Endothelial cell of hepatic sinusoid (primary cell): ENCODE results near the gene CCDC3.
"Not testable (repeated sequence)": the region's sequence is repeated elsewhere in the genome, so short reads cannot be mapped to it uniquely, and the experiment has no call there.

Experiments
- in situ Hi-C: cut with HindIII; loops from 2 replicates; pipeline ENCODE4 v1.10.0; 2017; ENCODE audit warnings: low sequenced_read_pairs

CCDC3 gene

DNA sequence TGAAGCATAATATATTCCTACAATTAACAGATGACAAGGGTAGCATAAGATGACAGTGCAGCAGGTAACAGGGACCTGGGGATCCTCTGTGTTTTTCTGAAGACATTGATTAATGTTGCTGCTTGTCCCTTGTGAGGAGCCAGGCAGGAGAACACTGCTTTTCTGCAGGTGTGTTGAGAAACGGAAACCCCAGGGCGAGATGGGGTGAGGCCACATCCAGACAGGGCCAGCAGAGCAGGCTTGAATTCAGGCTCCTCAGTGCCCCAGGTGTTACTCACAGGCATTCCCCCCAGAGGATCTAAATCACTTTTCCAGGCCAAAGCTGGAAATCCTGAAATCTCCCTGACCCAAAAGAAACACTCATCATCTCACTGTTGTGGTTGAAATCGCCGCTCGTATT is 105.3 kb downstream of the CCDC3 start:
- in situ Hi-C loops = loop anchor here (5.0 kb wide), 1 partner anchor 74 kb away; no protein-coding TSS in a partner anchor

DNA sequence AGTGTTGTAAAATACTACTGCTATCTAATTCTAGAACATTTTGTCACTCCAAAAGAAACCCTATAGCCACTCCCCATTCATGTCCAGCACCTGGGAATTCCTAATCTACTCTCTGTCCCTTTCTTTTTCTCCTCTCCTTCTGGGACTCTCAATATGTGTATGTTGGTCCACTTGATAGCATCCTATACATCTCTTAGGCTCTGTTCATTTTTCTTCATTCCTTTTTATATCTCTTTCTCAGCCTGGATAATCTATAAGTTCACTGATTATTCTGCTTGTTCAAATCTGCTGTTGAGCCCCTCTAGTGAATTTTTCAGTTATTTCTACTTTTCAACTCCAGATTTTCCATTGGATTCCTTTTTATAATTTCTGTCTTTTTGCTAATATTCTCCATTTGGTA is 108.6 kb downstream of the CCDC3 start:
- in situ Hi-C loops = no loop called here

DNA sequence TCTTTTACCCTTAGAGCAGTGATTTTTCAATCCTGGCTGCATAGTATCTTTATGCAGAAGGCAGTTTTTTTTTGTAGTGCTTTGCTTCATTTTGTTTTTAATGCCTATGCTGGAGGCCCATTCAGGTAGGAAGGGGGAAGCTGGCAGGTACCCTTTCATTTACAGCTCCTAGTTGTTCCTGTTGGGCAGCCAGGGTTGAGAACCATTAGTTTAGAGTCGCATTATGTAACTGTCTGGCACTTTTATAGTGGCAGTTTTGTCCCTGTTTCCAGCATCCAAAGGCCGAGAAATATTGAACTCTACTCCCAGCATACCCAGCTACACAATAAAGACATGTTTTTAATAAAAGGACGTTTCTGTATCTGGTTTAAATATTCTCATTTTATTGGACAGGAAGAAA is 110.6 kb downstream of the CCDC3 start:
- in situ Hi-C loops = no loop called here

DNA sequence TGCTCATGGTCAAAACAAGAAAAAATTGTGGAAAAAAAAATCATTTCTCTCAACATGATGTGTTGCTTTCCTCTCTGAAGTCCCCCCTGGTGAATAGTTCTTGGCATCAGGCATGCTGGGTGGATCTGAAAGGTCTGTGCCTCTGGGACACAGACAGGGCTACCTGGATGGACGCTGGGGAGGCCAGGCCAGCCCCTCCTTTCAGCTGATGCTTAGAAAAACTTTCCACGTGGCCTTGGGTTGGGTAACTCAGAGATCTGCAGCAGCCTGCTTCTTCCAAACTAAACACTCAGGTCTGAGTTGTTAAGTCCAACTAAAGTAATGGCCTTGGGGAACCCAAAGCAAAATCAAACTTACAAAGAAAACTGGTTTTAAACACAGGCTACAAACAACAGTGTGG is 113.0 kb downstream of the CCDC3 start:
- in situ Hi-C loops = no loop called here

DNA sequence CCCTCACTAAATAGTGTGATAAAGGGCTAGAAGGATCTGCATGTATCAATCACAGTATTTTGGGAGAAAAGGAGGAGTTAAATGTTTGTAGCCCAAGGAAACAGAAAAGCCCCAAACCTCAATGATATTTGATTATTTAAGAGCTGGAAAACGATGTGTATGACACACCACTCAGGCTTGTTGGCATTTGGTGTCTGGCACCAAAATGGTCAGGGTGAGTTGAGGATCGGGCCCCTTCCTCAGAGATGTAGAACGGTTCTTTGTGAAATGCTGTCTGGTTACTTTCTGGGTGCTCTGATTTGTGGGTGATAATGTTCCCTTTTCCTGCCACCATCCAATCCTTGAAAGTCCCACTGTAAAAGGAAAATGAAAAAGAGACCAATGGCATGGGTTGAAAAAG is 113.7 kb downstream of the CCDC3 start:
- in situ Hi-C loops = no loop called here

DNA sequence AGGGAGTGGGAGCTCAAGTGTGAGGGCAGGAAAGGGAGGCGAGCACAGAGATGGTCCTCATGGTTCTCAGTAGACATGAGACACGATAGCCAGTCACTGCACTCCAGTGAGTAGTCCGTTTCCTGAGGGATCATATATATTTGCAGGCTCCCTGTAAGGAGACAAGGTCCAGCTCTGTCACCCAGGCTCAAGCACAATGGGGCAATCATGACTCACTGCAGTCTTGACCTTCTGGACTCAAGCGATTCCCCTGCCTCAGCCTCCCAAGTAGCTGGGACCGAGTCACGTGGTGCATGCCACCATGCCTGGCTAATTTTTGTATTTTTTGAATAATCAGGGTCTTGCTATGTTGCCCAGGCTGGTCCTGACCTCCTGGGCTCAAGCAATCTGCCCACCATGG is 116.7 kb downstream of the CCDC3 start:
- in situ Hi-C loops = no loop called here

DNA sequence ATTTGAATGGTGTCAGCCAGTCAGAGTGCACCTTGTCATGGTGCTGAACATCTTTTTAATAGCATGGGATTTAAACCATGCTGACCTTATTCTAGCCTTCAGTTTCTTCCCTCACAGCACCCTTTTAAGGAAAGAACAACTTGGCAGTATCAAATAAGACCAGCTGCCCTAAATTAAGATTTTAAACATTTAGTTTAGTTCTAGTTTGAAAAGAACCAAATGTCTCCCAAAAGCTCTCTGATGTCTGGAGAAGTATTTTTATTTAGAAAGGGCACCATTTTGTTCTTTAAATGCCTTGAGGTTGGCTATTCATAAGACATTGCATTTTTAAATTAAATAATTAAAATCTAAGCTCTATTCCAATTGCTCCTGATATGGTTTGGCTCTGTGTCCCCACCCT is 121.1 kb downstream of the CCDC3 start:
- in situ Hi-C loops = no loop called here

DNA sequence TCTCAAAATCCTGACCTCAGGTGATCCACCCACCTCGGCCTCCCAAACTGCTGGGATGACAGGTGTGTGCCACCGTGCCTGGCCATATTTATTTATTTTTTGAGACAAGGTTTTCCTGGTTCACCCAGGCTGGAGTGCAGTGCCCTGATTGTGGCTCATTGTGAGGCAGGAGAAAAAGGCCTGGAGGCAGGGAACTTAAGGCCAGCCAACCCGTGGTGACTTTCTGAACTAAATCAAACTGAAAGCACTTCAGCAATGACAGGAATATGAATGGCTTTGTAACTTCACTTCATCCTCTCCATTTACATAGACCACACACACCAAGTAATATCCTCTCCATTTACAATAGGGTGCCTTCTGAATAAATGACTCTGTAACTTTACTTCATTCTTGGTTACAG is 124.4 kb downstream of the CCDC3 start:
- in situ Hi-C loops = no loop called here

DNA sequence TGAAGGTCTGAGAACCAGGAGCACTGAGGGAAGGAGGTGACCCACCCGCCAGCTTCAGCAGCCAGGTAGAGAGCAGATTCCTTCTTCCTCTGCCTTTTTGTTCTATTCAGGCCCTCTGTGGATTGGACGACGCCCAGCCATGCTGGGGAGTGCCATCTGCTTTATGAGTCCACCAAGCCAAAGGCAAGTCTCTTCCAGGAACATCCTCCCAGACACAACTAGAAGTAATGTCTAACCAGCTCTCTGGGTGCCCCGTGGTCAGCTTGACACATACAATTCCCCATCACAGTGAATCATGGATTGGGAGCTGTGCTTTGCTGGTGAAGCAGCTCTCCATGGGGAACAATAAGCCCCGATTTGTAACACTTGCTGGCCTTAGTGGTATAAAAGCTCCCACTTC is 125.2 kb downstream of the CCDC3 start:
- in situ Hi-C loops = no loop called here

DNA sequence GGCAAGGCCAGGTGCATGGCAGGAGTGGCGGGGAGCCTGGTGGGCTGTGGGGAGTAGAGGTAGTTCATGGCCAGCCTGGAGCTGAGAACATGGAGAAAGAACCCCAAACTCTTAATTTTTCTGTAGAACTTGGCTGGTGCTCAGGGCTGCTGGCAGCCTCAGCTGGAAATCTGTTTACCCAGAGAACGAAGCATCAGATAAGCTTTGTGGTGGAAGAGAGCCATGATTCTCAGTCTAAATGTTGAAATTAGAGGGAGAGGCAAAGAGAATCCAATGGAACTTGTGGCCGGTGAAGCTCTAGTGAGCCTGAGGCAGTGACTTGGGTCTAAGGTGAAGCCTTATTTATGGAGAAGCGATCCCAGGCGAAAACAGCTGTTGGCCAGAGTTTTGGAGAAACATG is 126.4 kb downstream of the CCDC3 start:
- in situ Hi-C loops = no loop called here

DNA sequence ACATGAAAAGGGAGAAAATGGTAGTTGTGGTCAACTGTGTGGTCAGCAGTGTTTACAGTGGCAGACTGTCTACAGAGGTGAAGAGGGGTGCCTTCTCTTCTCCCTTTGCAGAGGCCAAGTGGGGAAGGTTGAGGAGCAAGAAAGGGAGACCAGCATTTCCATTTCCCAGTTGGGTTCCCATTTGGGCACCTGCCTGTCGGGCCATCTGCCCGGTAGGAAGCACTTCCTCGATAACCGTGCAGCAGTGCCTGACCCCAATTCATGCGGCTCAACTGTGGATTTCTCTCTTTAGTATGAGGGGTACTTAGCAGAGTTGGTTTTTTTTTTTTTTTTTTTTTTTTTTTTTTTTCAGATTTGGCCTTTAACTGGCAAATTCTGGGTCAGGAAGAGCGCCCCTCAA is 127.0 kb downstream of the CCDC3 start:
- in situ Hi-C loops = no loop called here

DNA sequence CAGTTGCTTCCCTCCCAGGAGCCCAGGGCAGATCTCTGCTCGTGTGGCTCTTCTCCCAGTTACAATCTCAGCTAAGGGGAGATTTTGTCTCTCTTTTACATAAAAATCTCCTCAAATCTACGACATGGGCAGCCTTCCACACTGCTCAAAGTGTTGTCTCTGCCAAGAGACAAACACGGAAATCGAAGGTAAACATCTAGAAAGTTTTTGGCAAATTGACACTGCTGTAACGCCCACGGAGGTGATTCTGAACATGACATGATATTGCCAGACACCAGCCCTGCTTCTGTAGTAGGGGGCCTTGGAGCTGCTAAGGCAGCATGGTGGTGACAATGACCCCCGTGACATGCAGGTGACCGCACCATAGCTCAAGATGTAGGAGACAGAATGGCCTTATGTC is 128.3 kb downstream of the CCDC3 start:
- in situ Hi-C loops = no loop called here

DNA sequence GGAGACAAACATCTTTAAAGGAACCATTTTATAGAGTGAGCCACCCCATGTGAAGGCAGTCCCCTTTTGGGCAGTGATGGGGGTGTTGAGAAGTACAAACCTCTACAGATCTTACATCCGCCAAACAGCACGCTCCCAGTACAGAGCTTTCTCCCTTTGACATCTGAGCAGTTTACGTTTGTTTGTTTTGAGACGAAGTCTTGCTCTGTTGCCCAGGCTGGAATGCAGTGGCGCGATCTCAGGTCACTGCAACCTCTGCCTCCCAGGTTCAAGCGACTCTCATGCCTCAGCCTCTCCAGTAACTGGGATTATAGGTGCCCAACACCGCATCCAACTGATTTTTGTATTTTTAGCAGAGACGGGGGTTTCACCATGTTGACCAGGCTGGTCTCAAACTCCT is 128.9 kb downstream of the CCDC3 start:
- in situ Hi-C loops = no loop called here

DNA sequence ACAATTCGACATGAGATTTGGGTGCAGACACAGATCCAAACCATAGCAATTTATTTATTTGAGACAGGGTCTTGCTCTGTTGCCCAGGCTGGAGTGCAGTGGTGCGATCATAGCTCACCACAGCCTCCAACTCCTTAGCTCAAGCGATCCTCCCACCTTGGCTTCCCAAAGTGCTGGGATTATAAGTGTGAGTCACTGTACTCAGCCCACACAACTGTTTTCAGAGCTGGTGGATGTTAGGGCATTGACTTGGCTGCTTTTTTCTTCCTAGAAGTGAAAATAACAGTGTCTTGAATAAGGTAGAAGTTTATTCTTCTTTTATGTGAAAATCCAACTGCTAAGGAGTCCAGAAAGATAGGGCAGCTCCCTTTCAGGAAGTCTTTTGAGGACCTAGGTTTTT is 132.1 kb downstream of the CCDC3 start:
- in situ Hi-C loops = no loop called here

DNA sequence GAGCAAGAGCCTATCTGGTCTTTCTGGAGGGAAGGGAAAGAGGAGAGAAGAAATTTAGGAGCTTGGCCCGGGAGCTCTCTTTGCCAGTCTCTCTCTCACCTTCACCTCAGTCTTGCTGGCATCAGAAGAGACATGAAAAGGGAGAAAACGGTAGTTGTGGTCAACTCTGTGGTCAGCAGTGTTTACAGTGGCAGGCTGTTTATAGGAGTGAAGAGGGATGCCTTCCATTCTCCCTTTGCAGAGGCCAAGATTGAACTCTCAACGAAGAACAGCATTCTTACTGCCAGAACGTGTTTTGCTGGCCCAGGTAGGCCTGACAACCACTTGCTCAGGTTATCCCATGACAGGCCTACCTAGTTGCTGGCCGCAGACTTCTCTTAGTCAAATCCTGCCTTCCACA is 133.3 kb downstream of the CCDC3 start:
- in situ Hi-C loops = no loop called here

DNA sequence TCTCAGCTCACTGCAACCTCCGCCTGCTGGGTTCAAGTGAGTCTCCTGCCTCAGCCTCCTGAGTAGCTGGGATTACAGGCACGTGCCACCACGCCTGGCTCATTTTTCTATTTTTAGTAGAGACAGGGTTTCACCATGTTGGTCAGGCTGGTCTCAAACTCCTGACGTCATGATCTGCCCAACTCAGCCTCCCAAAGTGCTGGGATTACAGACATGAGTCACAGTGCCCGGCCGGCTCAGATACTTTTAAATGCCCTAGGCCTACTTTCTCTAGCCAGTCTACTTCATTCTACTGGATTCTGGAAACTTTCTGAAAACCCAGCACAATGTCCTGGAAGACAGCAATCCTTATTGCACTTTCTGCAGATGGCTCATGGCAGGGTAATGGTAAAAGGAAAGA is 136.0 kb downstream of the CCDC3 start:
- in situ Hi-C loops = not testable (repeated sequence)

DNA sequence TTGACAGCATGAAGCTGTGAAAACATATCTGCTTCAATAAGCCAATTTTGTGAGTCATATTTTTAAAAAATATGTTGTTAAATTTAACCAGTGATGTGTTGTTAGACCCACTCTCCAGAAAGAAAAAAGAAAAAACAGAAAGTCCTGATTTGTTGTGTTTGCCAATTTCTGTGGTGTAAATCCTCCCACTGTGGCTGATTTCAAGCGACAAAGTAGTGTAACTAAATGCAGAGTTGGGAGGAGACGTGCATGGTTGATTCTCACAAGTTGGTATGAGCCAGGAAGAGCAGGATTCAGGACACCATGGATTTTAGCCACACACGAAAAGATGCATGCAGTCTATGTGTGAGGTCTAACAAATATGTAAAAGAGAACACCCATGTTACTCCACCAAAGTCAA is 139.1 kb downstream of the CCDC3 start:
- in situ Hi-C loops = no loop called here

DNA sequence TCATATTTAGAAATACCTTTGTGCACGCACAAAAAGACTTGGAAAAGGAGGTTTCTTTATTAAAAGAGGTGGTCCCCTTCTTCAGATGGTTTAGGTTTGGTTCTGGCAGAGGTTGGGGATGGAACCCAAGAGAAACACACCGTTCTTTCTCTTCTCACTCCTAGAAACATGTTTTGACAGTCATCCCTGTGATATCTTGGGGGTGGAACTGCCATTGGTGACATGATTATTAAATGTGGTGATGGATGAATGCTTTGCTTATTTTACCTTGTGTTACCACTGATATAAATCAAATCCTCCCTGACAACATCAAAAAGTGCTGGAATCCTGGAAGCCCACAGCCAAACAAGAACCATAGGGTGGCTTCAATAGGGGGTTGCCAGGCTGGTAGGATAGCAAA is 146.5 kb downstream of the CCDC3 start:
- in situ Hi-C loops = no loop called here

DNA sequence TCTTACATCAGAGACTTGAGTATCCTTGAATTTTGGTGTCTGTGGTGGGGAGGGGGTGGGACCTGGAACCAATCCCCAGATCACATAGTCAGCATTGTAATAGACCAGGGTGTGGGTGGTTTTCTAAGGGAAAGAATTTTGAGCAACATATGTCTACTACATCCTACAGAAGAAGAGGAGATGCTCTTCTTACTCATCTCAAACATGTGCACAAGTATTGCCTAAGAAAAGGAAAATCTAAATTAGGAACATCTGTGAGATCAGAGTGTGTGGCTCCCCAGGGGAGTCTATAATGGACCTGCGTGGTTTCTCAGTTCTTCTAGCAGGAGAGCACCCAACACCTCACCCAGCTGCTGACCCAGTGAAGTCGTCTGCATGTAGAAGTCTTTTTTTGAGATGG is 148.8 kb downstream of the CCDC3 start:
- in situ Hi-C loops = no loop called here

DNA sequence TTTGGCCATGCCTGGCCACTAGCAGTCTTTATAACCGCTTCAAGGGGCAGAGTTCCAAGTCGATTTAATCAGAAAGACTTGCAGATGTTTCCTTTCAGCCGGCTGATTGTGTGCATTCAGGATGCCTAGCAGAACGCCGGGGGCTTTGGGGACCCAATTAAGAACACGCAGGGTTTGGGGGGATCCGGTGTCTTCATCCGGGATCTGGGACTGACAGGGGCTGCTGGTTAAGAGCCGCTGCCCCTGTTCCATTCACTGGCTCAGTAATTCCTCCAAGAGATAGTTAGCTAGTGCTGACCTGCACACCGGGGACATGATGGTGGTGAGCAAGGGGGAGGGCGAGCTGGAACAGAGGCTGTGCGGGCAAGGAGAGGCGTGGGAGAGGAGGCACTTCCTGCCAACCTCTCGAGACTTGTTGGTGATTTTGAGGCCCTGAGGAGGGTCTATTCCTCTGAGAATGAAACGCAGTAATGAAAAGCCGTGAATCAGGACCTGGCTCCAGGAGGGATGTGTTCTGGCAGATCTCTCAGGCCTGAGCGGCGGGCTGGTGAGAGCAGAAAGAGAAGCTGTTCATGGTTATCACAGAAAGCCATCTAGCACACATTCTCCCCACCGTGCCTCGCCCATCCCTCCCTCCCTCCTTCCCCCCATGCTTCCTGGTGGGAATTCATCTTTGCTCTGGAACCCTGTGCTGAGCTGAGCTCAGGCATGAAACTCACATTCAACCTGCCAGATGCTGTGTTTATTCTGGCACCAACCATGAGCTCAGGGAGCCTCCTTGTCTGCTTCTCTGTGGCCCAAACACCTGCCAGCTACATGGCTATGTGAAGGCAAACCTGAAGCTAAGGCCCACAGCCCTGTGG is 152.0 kb downstream of the CCDC3 start:
- in situ Hi-C loops = no loop called here

DNA sequence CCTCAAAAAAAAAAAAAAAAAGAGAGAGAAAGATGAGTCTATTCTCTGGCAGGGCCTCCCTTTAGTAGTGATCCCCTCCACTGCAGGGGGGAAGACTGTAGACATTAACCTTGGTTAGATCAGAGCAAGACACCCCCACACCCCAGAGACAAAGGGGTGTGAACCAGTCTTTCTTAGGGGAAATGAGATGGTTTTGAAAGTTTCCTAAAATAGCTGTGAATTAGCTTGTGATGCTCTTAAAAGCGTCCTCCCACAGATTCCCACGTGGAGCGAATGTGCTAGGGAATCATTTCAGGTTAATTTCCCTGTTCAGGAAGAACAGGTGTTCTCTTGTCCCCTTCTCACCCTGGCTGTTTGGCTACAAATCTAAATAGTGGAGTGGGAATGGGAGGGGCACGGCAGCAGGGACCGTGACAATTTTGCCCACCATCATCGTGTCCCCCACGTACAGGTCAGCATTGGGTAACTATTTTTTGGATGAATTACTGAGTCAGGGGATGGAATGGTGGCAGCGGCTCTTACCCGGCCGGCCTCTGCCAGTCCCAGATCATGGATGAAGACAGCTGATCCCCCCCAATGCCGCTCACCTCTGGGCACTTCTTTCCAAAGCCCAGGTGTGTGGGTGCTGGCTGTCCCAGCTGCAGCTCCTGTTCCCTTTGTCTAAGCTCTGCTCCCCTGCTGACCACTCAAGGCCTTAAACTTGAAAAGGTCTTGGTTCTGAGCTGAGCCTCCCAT is 152.9 kb downstream of the CCDC3 start:
- in situ Hi-C loops = no loop called here

DNA sequence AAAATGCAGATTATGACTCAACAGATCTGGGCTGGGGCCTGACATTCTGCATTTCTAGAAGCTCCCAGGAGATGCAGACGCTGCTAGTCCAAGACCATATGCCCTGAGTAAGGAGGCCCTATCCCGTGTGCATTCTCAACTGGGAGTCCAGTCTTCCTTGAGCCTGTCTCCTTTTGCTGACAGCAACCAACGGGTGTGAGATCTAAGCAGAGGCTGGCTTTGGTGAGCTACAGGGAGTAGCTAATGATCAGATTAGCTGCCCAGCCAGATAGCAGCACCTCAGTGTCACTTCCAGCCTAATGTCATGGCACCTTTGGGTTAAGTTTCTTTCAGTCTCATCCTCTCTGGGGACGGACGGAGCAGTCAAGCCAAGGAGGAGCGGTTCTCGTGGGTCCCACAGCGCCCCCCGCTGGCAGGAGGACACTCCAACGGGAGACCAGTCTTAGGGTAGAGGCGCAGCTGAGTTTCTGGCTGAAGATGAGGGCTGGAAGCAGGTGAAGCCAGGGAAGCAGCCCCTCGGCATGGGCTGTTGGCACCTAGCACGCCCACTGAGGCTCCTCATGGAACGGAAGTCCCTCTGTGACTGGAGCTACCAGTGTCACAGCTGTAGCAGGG is 154.0 kb downstream of the CCDC3 start:
- in situ Hi-C loops = no loop called here
